DOHH2 (cell line): ENCODE measurements around the gene GRWD1.

Experiments
- H3F3A ChIP-seq: fragments of 200-600 bp; sonication (generic), shearing (Covaris generic); 2 replicates; pipeline ENCODE4 v1.6.0; 2016; ENCODE audit warnings: antibody characterized with exemption, mild to moderate bottlenecking; ENCODE audit not compliant: control insufficient read depth, insufficient read depth
- H3K27ac ChIP-seq: fragments of 200-600 bp; sonication (generic); 2 replicates; pipeline ENCODE4 v1.5.1; 2014; ENCODE audit warnings: low read depth, mild to moderate bottlenecking, low read length, moderate library complexity
- H3K27me3 ChIP-seq: fragments of 200-600 bp; sonication (generic); 2 replicates; pipeline ENCODE4 v1.6.1; 2014; ENCODE audit warnings: mild to moderate bottlenecking, low read length, mixed read lengths; ENCODE audit not compliant: control insufficient read depth
- H3K36me3 ChIP-seq: fragments of 200-600 bp; sonication (generic); 2 replicates; pipeline ENCODE4 v1.6.1; 2014; ENCODE audit warnings: mild to moderate bottlenecking, low read length, moderate library complexity, mixed read lengths; ENCODE audit not compliant: control insufficient read depth
- H3K4me1 ChIP-seq: fragments of 200-600 bp; sonication (generic); 2 replicates; pipeline ENCODE4 v1.6.1; 2014; ENCODE audit warnings: mild to moderate bottlenecking, low read length, mixed read lengths; ENCODE audit not compliant: control insufficient read depth
- H3K4me2 ChIP-seq: fragments of 200-600 bp; sonication (generic); 2 replicates; pipeline ENCODE4 v1.6.0; 2014; ENCODE audit warnings: mild to moderate bottlenecking, low read length, moderate library complexity
- H3K4me3 ChIP-seq: fragments of 200-600 bp; sonication (generic); 2 replicates; pipeline ENCODE4 v1.5.1; 2014; ENCODE audit warnings: mild to moderate bottlenecking, low read length, mixed read lengths
- H3K79me2 ChIP-seq: fragments of 200-600 bp; sonication (generic); 2 replicates; pipeline ENCODE4 v1.6.1; 2014; ENCODE audit warnings: mild to moderate bottlenecking, low read length, mixed read lengths; ENCODE audit not compliant: control insufficient read depth
- H3K9me2 ChIP-seq: fragments of 200-600 bp; sonication (generic); replicated peaks from 2 replicates; pipeline ENCODE4 v1.6.1; 2014; ENCODE audit warnings: mild to moderate bottlenecking, low read length, mixed read lengths; ENCODE audit not compliant: control insufficient read depth
- H3K9me3 ChIP-seq: fragments of 200-600 bp; sonication (generic); 2 replicates; pipeline ENCODE4 v1.6.1; 2014; ENCODE audit warnings: antibody characterized with exemption, low read length, mixed read lengths; ENCODE audit not compliant: control insufficient read depth, insufficient read depth
- H4K20me1 ChIP-seq: fragments of 200-600 bp; sonication (generic); 2 replicates; pipeline ENCODE4 v1.6.0; 2014; ENCODE audit warnings: low read depth, mild to moderate bottlenecking, antibody characterized with exemption, low read length, moderate library complexity; ENCODE audit not compliant: control insufficient read depth, insufficient read depth
- CTCF ChIP-seq: fragments of 200-600 bp; sonication (generic); IDR thresholded peaks from one replicate; pipeline ENCODE4 v1.5.1; 2014; ENCODE audit warnings: antibody characterized with exemption, mild to moderate bottlenecking, low read depth, low read length; ENCODE audit not compliant: poor library complexity, severe bottlenecking
- EZH2phosphoT487 ChIP-seq: fragments of 200-600 bp; sonication (generic); IDR thresholded peaks from 2 replicates; pipeline ENCODE4 v1.6.1; 2017; ENCODE audit warnings: borderline replicate concordance, mild to moderate bottlenecking, antibody characterized with exemption, low read length, moderate library complexity, mixed read lengths

The GRWD1 gene

DNA sequence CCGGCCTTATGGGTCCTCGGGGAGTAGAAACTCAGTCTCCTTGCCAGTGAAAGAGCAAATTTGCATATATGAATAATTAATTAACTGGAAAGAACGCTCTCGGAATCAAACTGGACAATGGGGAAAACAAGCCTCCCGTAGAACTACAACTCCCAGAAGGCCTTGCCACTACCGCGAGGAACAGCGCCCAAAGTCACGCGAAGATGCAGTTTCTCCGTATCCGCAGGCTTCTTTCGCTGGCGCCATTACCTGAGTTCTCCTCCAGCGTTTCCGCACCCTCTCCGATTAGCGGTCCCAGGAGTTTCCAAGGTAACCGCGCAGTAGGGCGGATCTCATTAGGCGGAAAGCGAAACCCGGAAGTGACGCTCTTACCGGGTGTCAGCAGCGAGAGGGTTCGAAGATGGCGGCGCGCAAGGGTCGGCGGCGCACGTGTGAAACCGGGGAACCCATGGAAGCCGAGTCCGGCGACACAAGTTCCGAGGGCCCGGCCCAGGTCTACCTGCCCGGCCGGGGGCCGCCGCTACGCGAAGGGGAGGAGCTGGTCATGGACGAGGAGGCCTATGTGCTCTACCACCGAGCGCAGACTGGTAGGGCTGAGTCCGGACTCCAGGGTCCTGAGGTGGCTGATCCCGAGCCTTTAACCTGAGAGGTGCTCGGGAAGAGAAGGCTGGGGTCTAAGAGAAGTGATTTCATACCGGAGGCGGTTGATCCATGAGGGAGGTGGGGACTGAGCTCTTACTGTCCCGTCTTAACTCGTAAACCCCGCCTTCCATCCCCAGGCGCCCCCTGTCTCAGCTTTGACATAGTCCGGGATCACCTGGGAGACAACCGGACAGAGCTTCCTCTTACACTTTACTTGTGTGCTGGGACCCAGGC, at the start of gene GRWD1:
Gene GRWD1 (plus strand): TSS at position 378 of the 876 bp plus-strand sequence. CDS start 23 bp downstream, at position 401.
- Histone ChIP-seq H3K79me2 (peaks cover 39% of the 10 kb centered on the region), H4K20me1 (peaks cover 9% of the 10 kb centered on the region; the same call in 1 of the 2 replicates), H3K27ac (peak within 1 kb of the TSS; percentile 85), H3K4me2 (peak within 1 kb of the TSS; percentile 86), H3F3A (peaks cover 5% of the 10 kb centered on the region; the same call in 1 of the 2 replicates), H3K4me1 (peaks cover 25% of the 10 kb centered on the region), H3K9me2 (no peaks in the 10 kb centered on the region), H3K9me3 (no peaks in the 10 kb centered on the region), H3K27me3 (no peaks in the 10 kb centered on the region), H3K36me3 (peaks cover 42% of the 10 kb centered on the region), H3K4me3 (peak within 1 kb of the TSS; percentile 78)
- TF ChIP-seq CTCF, result peak; percentile 40
- TF ChIP-seq EZH2phosphoT487, result no peak

- 0 out of 2 replicates have a peak, but pooled peaks cover 4% of the 10 kb centered on the region for H3F3A ChIP-seq
- H3K27ac ChIP-seq, result no peak overlapping the region
- H3K9me3 ChIP-seq, result no peaks in the 10 kb centered on the region
- peaks cover 1% of the 10 kb centered on the region for H3K79me2 ChIP-seq
- H3K36me3 ChIP-seq, result peaks cover under 1% of the 10 kb centered on the region; the same call in 1 of the 2 replicates
- H3K27me3 ChIP-seq, result peaks cover 59% of the 10 kb centered on the region
- H3K4me1 ChIP-seq, result peaks cover 37% of the 10 kb centered on the region
- no peak overlapping the region for H3K4me3 ChIP-seq
- H4K20me1 ChIP-seq, result no peaks in the 10 kb centered on the region
- no peak overlapping the region for H3K4me2 ChIP-seq
- no peaks in the 10 kb centered on the region for H3K9me2 ChIP-seq
- no peak for TF ChIP-seq CTCF
Measured at GRCh38 chr19:48396016-48396823, 49.6 kb upstream of the GRWD1 start.

DNA sequence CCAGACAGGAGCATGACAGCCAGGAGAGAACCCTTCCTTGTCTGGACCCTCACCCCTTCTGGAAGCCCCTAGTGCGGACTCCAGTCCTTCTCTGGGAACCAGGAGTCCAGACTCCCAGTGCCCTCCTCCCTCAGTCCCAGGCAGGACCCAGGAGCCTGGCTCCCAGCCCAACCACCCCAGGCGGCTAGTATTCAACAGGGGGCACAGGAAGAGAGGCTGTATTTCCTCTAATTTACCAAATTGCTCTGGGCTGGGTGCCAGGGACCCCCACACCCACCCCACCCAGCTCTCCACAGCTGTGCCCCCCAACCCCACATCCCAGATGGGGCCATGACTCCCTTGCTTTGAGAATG, 49.0 kb upstream of the GRWD1 start:
- no peaks in the 10 kb centered on the region for H3K9me2 ChIP-seq
- H3F3A ChIP-seq, result 0 out of 2 replicates have a peak, but pooled peaks cover 4% of the 10 kb centered on the region
- TF ChIP-seq EZH2phosphoT487 (no peak), CTCF (no peak)
- H3K4me1 ChIP-seq, result peaks cover 34% of the 10 kb centered on the region
- no peaks in the 10 kb centered on the region for H3K79me2 ChIP-seq
- H3K9me3 ChIP-seq, result no peaks in the 10 kb centered on the region
- no peak overlapping the region for H3K4me2 ChIP-seq
- H3K4me3 ChIP-seq, result no peak overlapping the region
- peaks cover 59% of the 10 kb centered on the region for H3K27me3 ChIP-seq
- no peak overlapping the region for H3K27ac ChIP-seq
- no peaks in the 10 kb centered on the region for H3K36me3 ChIP-seq
- H4K20me1 ChIP-seq, result no peaks in the 10 kb centered on the region
